NCI-H2081 treated with DMSO at 0.1 percent for 48 hours (cell line): ENCODE results near the gene PPM1L.

ENCODE experiments used
- DNase-seq: peaks from one replicate; lab custom pipeline; 2025; lab: John Stamatoyannopoulos, UW

PPM1L gene

GRCh38 chr3:161101609-161102008 is 345.6 kb downstream of the PPM1L start:
- DNase-seq: no peak

GRCh38 chr3:161103776-161104385 is 347.9 kb downstream of the PPM1L start:
- DNase-seq: no peak

GRCh38 chr3:161104561-161105551 is 348.8 kb downstream of the PPM1L start, which contains the start of gene B3GALNT1:
Gene B3GALNT1 (minus strand): TSS chr3:161105349. CDS start chr3:161086754, 18,595 bp downstream.
- DNase-seq: no peak

- DNase-seq: no peak
These were observed 351.3 kb downstream of the PPM1L start for GRCh38 chr3:161107311-161107710.

GRCh38 chr3:161108840-161109239 is 352.8 kb downstream of the PPM1L start:
- no peak for DNase-seq

GRCh38 chr3:161117646-161118045 is 361.6 kb downstream of the PPM1L start:
- DNase-seq: no peak

GRCh38 chr3:161126495-161126894 is 370.5 kb downstream of the PPM1L start:
- DNase-seq: no peak
